Activated CD8-positive, alpha-beta memory T cell treated with anti-CD3 and anti-CD28 coated beads, Interleukin-2, amount 50 U/mL, for 1 hour (primary cell): Measurements from ENCODE around the gene LYST.

Source experiments
- DNase-seq: peaks from one replicate; pipeline ENCODE4 v3.0.0-alpha.2; 2020; ENCODE audit errors: extremely low read depth

LYST gene

GRCh38 chr1:235721982-235722381, 144.7 kb downstream of the LYST start:
- DNase-seq: no peak

DNA sequence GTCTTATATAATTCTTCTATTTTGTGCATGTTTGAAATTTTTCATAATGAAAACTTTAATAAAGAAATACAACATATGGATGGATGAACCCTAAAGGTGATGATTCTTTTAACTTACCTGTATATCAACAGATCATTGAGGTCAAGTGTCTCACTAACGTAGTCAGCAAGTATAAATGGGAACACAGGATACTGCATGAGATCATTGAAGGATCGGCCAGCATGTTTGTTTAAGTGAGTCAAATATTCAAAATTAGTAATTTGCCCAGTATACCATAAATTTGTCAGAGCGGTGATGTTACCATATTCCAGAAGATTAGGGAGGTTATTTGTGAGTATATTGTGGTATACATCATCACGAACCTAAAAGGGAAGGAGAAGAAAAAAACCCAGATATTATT, 146.2 kb downstream of the LYST start:
- DNase-seq: no peak

DNA sequence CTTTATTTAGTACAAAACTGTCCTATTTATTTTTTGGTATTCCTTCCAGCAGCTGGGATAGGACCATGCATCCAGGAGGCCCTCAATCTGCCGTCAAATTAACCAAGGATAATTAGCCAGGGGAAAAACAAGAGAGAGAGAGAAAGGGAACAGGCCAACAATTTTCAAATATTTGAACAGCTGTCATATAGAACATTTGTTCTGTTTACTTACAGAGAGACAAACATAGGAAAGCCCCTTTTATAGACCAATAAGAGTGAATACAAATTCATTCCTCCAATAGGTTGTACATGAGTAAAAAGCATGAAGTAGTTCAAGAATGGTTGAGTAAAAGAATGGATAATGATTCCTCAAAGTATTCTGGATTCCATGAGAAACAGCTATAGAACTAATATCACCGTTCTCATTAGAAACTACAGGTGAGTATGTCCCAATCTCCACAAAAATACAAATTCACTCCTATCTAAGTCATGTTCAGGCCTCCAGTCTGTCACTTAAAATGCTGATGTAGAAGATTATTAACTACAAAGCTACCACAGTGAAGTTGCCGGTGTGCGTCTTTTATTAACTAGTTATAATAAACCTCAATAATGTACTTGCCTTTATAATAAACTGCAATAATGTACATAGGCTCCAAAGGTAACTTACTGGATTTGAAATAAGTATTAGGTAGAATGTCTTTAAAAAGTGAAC, 152.4 kb downstream of the LYST start:
- no peak for DNase-seq

- DNase-seq: no peak
Measured at GRCh38 chr1:235712812-235713211, 153.9 kb downstream of the LYST start.

- no peak for DNase-seq
Measured at GRCh38 chr1:235710687-235711086, 156.0 kb downstream of the LYST start.

GRCh38 chr1:235709018-235709417, 157.7 kb downstream of the LYST start:
- no peak for DNase-seq

DNA sequence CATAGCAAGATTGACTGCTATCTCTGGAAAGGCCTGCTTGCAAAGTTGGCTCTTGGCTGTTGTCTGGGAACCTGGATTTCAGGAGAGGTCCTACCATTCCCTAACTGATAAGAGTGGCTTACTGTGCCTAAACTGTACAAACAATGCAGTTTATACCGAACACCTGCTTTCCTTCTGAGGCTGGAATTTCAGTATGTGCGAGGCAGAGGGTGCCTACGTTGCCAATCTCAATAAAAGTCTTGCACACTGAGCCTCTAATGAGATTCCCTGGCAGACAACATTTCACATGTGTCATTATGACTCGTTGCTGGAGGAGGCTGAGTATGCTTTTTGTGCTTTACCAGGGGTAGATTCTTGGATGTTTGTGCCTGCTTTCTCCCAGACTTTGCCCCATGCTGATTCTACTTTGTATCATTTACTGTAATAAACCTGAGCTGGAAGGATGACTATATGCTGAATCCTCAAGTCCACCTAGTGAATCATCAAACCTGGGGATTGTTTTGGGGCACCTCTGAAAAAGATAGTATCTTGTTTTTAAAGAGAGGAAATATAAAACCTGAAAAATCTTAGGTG, 158.2 kb downstream of the LYST start:
- DNase-seq: no peak

- DNase-seq: no peak
Measured at GRCh38 chr1:235703506-235703905, 163.2 kb downstream of the LYST start.

DNA sequence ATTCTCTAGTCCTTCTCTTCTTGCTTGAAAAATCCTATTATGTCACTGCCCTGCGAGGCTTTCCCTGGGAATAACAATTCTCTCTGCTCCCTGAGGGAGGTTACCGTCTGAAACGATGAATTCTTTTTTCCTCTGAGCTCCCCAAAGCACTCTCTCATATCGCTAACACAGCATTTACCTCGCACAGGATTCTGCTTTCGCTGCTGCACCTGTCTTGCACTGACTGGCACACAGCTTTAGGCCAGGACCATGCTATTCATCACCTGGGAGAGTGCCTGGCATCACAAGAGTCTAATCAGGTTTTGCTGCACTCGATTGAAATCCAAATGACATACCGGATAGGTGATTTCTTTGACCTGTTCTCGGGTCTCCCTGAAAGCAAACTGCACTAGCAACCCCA, 164.3 kb downstream of the LYST start:
- no peak for DNase-seq

- no peak for DNase-seq
Measured at GRCh38 chr1:235697508-235697907, 169.2 kb downstream of the LYST start.

DNA sequence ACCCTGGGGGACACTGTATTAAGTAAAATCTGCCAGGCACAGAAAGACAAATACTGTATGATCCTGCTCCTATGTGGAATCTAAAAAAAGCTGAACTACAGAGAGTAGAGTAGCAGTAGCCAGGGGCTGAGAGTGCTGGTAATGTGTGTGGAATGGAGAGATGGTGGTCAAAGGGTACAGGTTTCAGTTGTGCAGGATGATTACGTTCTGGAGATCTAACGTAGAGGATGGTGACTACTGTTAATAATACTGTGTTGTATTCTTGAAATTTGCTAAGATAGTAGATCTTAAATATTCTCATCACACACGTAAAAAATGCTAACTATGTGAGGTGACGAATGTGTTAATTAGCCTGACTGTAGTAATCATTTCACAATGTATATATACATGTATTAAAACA, 177.3 kb downstream of the LYST start:
- DNase-seq: no peak

GRCh38 chr1:235688096-235688495, 178.6 kb downstream of the LYST start:
- DNase-seq: no peak

GRCh38 chr1:235683653-235684052, 183.1 kb downstream of the LYST start:
- no peak for DNase-seq

DNA sequence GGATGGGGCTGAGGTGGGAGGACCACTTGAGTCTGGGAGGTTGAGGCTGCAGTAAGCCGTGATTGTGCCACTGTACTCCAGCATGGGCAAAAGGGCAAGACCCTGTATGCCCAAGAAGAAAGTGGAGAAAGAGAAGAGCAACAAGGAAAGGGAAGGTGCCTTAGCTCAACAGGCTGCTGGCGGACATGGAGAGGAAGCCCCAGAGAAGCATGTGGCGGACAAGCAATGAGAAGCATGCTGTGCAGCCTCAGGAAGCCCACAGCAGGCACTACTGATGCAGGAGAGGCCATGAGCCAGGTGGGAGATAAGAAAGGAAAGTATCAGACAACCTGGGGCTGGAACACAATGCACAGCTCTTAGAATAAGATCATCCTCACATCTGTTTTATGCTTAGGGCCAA, 184.5 kb downstream of the LYST start:
- DNase-seq: no peak

GRCh38 chr1:235679644-235680043, 187.1 kb downstream of the LYST start:
- DNase-seq: no peak

- DNase-seq: no peak
Measured at GRCh38 chr1:235679005-235679404, 187.7 kb downstream of the LYST start.

DNA sequence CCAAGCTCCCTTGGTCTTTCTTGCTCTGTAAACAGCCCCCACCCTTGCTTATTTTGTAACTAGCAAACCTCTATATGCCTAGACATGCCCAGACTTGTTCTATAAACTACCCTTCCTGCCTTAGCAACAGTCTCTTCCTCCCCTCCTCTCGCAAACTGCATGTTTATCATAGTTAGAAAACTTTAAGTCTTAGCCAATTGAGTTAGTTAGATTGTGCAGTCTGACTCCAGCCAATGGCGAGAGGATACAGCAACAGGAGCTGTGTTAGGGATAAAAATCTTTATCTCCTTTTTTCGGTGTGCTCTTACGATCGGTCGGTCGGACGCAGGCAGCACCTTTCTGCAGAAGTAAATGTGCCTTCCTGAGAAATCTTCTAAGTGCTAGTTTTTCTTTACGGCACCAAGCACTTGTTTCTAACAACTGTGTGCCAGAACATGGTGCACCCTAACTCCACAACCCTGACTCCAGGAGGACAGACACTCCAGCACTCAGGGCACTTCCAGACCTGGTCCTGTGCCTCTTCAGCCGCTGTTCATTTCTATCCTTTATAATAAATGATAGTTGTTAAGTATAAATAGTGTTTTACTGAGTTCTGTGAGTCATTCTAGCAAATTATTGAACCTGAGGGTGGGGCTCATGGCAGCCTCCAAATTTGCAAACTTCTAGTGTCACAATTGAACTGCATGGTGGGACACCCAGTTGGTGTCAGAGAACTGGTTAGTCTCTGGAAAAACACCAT, 191.4 kb downstream of the LYST start:
- no peak for DNase-seq

DNA sequence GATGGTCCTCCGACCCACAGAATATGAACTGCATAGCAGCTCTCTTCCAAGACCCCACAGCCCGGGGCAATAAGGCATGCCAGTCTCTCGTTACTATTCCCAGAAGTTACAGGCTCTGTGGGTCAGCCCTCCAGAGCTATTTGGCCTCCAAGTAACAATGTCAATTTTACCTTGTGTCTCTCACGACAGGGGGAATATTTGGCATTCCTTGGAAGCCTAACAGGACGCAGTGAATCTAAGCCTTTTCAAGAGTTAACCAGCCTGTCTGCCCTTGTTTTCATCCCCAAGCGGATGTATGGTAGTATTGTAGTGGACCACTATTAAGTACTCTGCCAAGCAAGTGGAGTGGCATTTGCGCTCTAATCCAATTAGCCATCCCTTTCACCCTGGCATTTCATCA, 192.7 kb downstream of the LYST start:
- DNase-seq: no peak

- DNase-seq: no peak
Measured at GRCh38 chr1:235671992-235672391, 194.7 kb downstream of the LYST start.

- no peak for DNase-seq
Measured at GRCh38 chr1:235670157-235670776, 196.4 kb downstream of the LYST start.

GRCh38 chr1:235669277-235669676, 197.4 kb downstream of the LYST start:
- no peak for DNase-seq

GRCh38 chr1:235663628-235664027, 203.1 kb downstream of the LYST start:
- no peak for DNase-seq

- no peak for DNase-seq
Measured at GRCh38 chr1:235661568-235661967, 205.1 kb downstream of the LYST start.
